Measurements from ENCODE around the gene RHBDL1. TPM values are rescaled to one million over a fixed set of nuclear protein-coding genes. Genes with fewer than 3 reads are reported as not detected.

Gene RHBDL1
- total and polyA plus RNA-seq, 9 of the 15 experiments (the other 6 are each of a cell fraction or from before 2014, with no cell fraction given) = 0.03 to 5.6 (median 1.3) TPM; not detected in 1

GRCh38 chr16:683396-684070 lies 8.1 kb downstream of the RHBDL1 start (continued):
- TF ChIP-seq, protein P1, sequence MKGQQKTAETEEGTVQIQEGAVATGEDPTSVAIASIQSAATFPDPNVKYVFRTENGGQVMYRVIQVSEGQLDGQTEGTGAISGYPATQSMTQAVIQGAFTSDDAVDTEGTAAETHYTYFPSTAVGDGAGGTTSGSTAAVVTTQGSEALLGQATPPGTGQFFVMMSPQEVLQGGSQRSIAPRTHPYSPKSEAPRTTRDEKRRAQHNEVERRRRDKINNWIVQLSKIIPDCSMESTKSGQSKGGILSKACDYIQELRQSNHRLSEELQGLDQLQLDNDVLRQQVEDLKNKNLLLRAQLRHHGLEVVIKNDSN (CRISPR knock-in tag; IDR thresholded peaks at IDR 0.05) = peak; percentile 43; the same call in 1 of the 2 replicates
- TF ChIP-seq ZBTB43 (CRISPR knock-in tag; IDR thresholded peaks at IDR 0.05) (no peak), ZBTB26 (CRISPR knock-in tag; IDR thresholded peaks at IDR 0.05) (no peak), FOXO4 (CRISPR knock-in tag; IDR thresholded peaks at IDR 0.05) (no peak), ZNF785 (CRISPR knock-in tag; IDR thresholded peaks at IDR 0.05) (no peak), KAT8 (IDR thresholded peaks at IDR 0.05; ENCODE audit: low read depth) (no peak), ZNF197 (CRISPR knock-in tag; IDR thresholded peaks at IDR 0.05; ENCODE audit: low read depth) (no peak), NBN (IDR thresholded peaks at IDR 0.05; ENCODE audit: low read depth) (no peak), MLLT1 (IDR thresholded peaks at IDR 0.05) (no peak), ZNF324 (CRISPR knock-in tag; IDR thresholded peaks at IDR 0.05) (no peak), ZSCAN29 (IDR thresholded peaks at IDR 0.05) (no peak), SAFB (IDR thresholded peaks at IDR 0.05; ENCODE audit: borderline replicate concordance, low read depth, low read length) (peak; percentile 96), USF2 (CRISPR knock-in tag; IDR thresholded peaks at IDR 0.05) (no peak), KDM2B (CRISPR knock-in tag; IDR thresholded peaks at IDR 0.05) (no peak), POLR3G (IDR thresholded peaks at IDR 0.05; ENCODE audit: extremely low read depth, insufficient read length, insufficient replicate concordance) (no peak)
- TF ChIP-seq, protein P2, sequence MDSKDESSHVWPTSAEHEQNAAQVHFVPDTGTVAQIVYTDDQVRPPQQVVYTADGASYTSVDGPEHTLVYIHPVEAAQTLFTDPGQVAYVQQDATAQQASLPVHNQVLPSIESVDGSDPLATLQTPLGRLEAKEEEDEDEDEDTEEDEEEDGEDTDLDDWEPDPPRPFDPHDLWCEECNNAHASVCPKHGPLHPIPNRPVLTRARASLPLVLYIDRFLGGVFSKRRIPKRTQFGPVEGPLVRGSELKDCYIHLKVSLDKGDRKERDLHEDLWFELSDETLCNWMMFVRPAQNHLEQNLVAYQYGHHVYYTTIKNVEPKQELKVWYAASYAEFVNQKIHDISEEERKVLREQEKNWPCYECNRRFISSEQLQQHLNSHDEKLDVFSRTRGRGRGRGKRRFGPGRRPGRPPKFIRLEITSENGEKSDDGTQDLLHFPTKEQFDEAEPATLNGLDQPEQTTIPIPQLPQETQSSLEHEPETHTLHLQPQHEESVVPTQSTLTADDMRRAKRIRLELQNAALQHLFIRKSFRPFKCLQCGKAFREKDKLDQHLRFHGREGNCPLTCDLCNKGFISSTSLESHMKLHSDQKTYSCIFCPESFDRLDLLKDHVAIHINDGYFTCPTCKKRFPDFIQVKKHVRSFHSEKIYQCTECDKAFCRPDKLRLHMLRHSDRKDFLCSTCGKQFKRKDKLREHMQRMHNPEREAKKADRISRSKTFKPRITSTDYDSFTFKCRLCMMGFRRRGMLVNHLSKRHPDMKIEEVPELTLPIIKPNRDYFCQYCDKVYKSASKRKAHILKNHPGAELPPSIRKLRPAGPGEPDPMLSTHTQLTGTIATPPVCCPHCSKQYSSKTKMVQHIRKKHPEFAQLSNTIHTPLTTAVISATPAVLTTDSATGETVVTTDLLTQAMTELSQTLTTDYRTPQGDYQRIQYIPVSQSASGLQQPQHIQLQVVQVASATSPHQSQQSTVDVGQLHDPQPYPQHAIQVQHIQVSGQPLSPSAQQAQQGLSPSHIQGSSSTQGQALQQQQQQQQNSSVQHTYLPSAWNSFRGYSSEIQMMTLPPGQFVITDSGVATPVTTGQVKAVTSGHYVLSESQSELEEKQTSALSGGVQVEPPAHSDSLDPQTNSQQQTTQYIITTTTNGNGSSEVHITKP (IDR thresholded peaks at IDR 0.05; ENCODE audit: partially characterized antibody) = no peak

All from K562 (cell line).